HG03060 (cell line): ENCODE results near the gene PLEKHA8.
"Not testable (repeated sequence)": the region's sequence is repeated elsewhere in the genome, so short reads cannot be mapped to it uniquely, and the experiment has no call there.

Source experiments
- ATAC-seq: cut with Tn5 transposase; IDR thresholded peaks from one replicate; pipeline ENCODE4 v1.9.1; 2021; ENCODE audit warnings: low read depth, moderate number of reproducible peaks; ENCODE audit not compliant: unreplicated experiment

Gene PLEKHA8

GRCh38 chr7:30091987-30092386 lies 63.8 kb downstream of the PLEKHA8 start:
- no peak for ATAC-seq

GRCh38 chr7:30093420-30093952 lies 65.3 kb downstream of the PLEKHA8 start:
- ATAC-seq = no peak

GRCh38 chr7:30098599-30098998 lies 70.4 kb downstream of the PLEKHA8 start:
- ATAC-seq = not testable (repeated sequence)

GRCh38 chr7:30102281-30102680 lies 74.1 kb downstream of the PLEKHA8 start:
- ATAC-seq = no peak

GRCh38 chr7:30104157-30104556 lies 75.9 kb downstream of the PLEKHA8 start:
- ATAC-seq = no peak

- no peak for ATAC-seq
These were observed 84.0 kb downstream of the PLEKHA8 start for GRCh38 chr7:30112103-30112713.

- ATAC-seq = no peak
These were observed 84.9 kb downstream of the PLEKHA8 start for GRCh38 chr7:30113144-30113543.

GRCh38 chr7:30114536-30115238 lies 86.5 kb downstream of the PLEKHA8 start:
- ATAC-seq = no peak

GRCh38 chr7:30115709-30116297 lies 87.6 kb downstream of the PLEKHA8 start:
- ATAC-seq = no peak

GRCh38 chr7:30116771-30117170 lies 88.6 kb downstream of the PLEKHA8 start:
- no peak for ATAC-seq

GRCh38 chr7:30117896-30118295 lies 89.7 kb downstream of the PLEKHA8 start:
- no peak for ATAC-seq

- ATAC-seq = no peak
These were observed 91.8 kb downstream of the PLEKHA8 start for GRCh38 chr7:30119890-30120577.

GRCh38 chr7:30133736-30134610 lies 105.8 kb downstream of the PLEKHA8 start:
- ATAC-seq = no peak

GRCh38 chr7:30134611-30135300 lies 106.5 kb downstream of the PLEKHA8 start, which contains the start of gene MTURN:
Gene MTURN, plus strand, starts transcription at chr7:30134986. Its CDS starts 151 bp downstream, at chr7:30135137.
- ATAC-seq = peak; percentile 66

GRCh38 chr7:30135301-30136116 lies 107.3 kb downstream of the PLEKHA8 start:
- no peak for ATAC-seq

GRCh38 chr7:30136117-30136731 lies 108.0 kb downstream of the PLEKHA8 start:
- ATAC-seq = no peak

- ATAC-seq = no peak
These were observed 108.7 kb downstream of the PLEKHA8 start for GRCh38 chr7:30136743-30137485.
